Measurements from ENCODE around the gene MUSTN1.

The MUSTN1 gene

GRCh38 chr3:52847726-52848125, 12.9 kb upstream of the MUSTN1 start:
- no peak for TF ChIP-seq REST (IDR thresholded peaks at IDR 0.05; ENCODE audit: insufficient read depth in 1 of 2, low read depth in 2 of 2, low read length in 2 of 2)
- no peak for TF ChIP-seq TAF1 (IDR thresholded peaks at IDR 0.05; ENCODE audit: borderline replicate concordance, insufficient read depth, low read length)
- no peak for TF ChIP-seq FOXP2 (optimal IDR thresholded peaks at IDR 0.05; ENCODE audit: borderline replicate concordance, extremely low read depth, extremely low read length, insufficient read depth)
- no peak for TF ChIP-seq POLR2AphosphoS5 (IDR thresholded peaks at IDR 0.05; ENCODE audit: low read depth, low read length)
- TF ChIP-seq SIN3A (IDR thresholded peaks at IDR 0.05; ENCODE audit: borderline replicate concordance, insufficient read depth, low read length), result no peak

DNA sequence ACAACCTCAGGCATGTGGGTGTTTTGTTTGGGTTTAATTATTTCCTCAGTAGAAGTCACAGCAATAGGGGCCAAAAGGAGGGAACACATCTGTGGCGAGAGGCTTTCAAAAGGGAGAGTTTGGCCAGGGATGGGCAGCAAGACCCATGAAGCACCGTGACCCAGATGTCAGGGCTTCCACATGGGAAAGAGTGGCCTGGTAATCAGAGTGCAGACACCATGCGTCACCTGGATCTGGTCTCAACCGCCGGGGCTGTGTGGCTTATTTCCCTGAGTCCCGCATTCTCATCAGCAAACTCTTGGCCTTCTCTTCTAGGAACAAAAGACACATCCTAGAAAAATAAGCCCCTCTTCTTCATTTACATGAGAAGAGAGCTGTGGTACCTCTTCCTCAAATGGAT, 12.4 kb upstream of the MUSTN1 start:
- no peak for TF ChIP-seq POLR2AphosphoS5 (IDR thresholded peaks at IDR 0.05; ENCODE audit: low read depth, low read length)
- TF ChIP-seq TAF1 (IDR thresholded peaks at IDR 0.05; ENCODE audit: borderline replicate concordance, insufficient read depth, low read length), result no peak

DNA sequence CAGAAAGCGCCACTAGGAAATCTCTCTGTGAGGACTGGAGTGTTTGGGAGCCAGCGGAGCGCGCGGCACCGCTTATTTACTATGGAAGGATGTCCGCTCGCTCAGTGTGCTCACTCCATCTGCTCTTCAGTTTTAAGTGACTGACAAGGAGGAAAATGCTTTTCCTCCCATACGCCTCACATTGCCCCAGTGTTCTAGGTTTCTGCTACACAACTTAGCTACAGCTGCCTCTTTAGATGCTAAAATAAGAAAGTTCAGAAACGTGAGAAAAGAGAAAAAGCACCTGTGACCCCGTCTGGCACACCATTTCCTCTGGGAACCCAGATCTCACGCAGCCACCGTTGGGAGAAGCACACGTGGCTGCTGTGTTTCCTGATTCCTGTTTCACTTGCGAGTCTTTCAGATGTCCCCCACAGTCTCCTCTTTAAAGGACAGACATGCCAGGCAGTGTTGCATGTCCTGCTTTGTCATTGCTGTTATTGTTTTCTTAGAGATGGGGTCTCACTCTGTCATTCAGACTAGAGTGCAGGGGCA, 11.7 kb upstream of the MUSTN1 start:
- TF ChIP-seq REST (IDR thresholded peaks at IDR 0.05; ENCODE audit: insufficient read depth in 1 of 2, low read depth in 2 of 2, low read length in 2 of 2) (no peak), SIN3A (IDR thresholded peaks at IDR 0.05; ENCODE audit: borderline replicate concordance, insufficient read depth, low read length) (no peak), FOXP2 (optimal IDR thresholded peaks at IDR 0.05; ENCODE audit: borderline replicate concordance, extremely low read depth, extremely low read length, insufficient read depth) (no peak)

- TF ChIP-seq POLR2AphosphoS5 (IDR thresholded peaks at IDR 0.05; ENCODE audit: low read depth, low read length) (no peak), FOXP2 (optimal IDR thresholded peaks at IDR 0.05; ENCODE audit: borderline replicate concordance, extremely low read depth, extremely low read length, insufficient read depth) (no peak), REST (IDR thresholded peaks at IDR 0.05; ENCODE audit: insufficient read depth in 1 of 2, low read depth in 2 of 2, low read length in 2 of 2) (no peak), SIN3A (IDR thresholded peaks at IDR 0.05; ENCODE audit: borderline replicate concordance, insufficient read depth, low read length) (no peak), TAF1 (IDR thresholded peaks at IDR 0.05; ENCODE audit: borderline replicate concordance, insufficient read depth, low read length) (no peak)
Measured at GRCh38 chr3:52845691-52846431, 11.0 kb upstream of the MUSTN1 start.

DNA sequence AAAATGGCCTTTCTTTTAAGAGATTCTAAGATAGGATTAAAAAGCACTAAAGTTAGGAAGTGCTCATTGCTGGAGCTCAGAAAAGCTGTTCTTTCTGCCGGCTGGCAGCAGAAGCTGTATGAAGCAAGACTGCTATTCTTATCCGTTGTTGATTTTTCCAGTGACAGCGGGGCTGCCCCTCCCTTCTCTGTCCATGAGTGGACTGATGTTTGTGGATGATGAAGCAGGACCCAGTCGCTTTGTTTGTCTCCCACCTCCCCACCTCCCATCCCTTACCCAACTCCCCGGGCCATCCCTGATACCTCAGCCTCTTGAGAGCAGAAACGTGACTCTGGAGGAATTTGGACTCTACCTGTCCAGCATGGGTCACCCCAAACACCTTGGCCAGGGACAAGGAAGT, 10.3 kb upstream of the MUSTN1 start:
- no peak for TF ChIP-seq POLR2AphosphoS5 (IDR thresholded peaks at IDR 0.05; ENCODE audit: low read depth, low read length)
- TF ChIP-seq SIN3A (IDR thresholded peaks at IDR 0.05; ENCODE audit: borderline replicate concordance, insufficient read depth, low read length), result no peak
- TF ChIP-seq REST (IDR thresholded peaks at IDR 0.05; ENCODE audit: insufficient read depth in 1 of 2, low read depth in 2 of 2, low read length in 2 of 2), result no peak
- TF ChIP-seq FOXP2 (optimal IDR thresholded peaks at IDR 0.05; ENCODE audit: borderline replicate concordance, extremely low read depth, extremely low read length, insufficient read depth), result no peak
- no peak for TF ChIP-seq TAF1 (IDR thresholded peaks at IDR 0.05; ENCODE audit: borderline replicate concordance, insufficient read depth, low read length)

All from PFSK-1 (cell line).